Measurements from ENCODE around the gene DOCK4.
"Not testable (repeated sequence)": the region's sequence is repeated elsewhere in the genome, so short reads cannot be mapped to it uniquely, and the experiment has no call there.

The DOCK4 gene

GRCh38 chr7:112136271-112137008, 69.8 kb downstream of the DOCK4 start:
- DNase-seq (ENCODE audit: low read depth) = no peak

- DNase-seq (ENCODE audit: low read depth) = no peak
Observed at GRCh38 chr7:112135815-112136214, 70.4 kb downstream of the DOCK4 start.

- no peak for DNase-seq (ENCODE audit: low read depth)
Observed at GRCh38 chr7:112134039-112134438, 72.2 kb downstream of the DOCK4 start.

- no peak for DNase-seq (ENCODE audit: low read depth)
Observed at GRCh38 chr7:112133328-112133727, 72.9 kb downstream of the DOCK4 start.

- DNase-seq (ENCODE audit: low read depth) = no peak
Observed at GRCh38 chr7:112132051-112132694, 74.0 kb downstream of the DOCK4 start.

- DNase-seq (ENCODE audit: low read depth) = no peak
Observed at GRCh38 chr7:112130729-112131410, 75.3 kb downstream of the DOCK4 start.

- no peak for DNase-seq (ENCODE audit: low read depth)
Observed at GRCh38 chr7:112129655-112130323, 76.4 kb downstream of the DOCK4 start.

- DNase-seq (ENCODE audit: low read depth) = not testable (repeated sequence)
Observed at GRCh38 chr7:112128461-112129425, 77.5 kb downstream of the DOCK4 start.

- DNase-seq (ENCODE audit: low read depth) = not testable (repeated sequence)
Observed at GRCh38 chr7:112128041-112128440, 78.2 kb downstream of the DOCK4 start.

GRCh38 chr7:112125250-112125649, 80.9 kb downstream of the DOCK4 start:
- no peak for DNase-seq (ENCODE audit: low read depth)

GRCh38 chr7:112124061-112124766, 82.0 kb downstream of the DOCK4 start:
- no peak for DNase-seq (ENCODE audit: low read depth)

- no peak for DNase-seq (ENCODE audit: low read depth)
Observed at GRCh38 chr7:112122798-112123197, 83.4 kb downstream of the DOCK4 start.

GRCh38 chr7:112122144-112122543, 84.1 kb downstream of the DOCK4 start:
- no peak for DNase-seq (ENCODE audit: low read depth)

- DNase-seq (ENCODE audit: low read depth) = no peak
Observed at GRCh38 chr7:112121318-112121717, 84.9 kb downstream of the DOCK4 start.

- no peak for DNase-seq (ENCODE audit: low read depth)
Observed at GRCh38 chr7:112120696-112121217, 85.4 kb downstream of the DOCK4 start.

GRCh38 chr7:112118581-112119566, 87.3 kb downstream of the DOCK4 start:
- DNase-seq (ENCODE audit: low read depth) = no peak

- no peak for DNase-seq (ENCODE audit: low read depth)
Observed at GRCh38 chr7:112116894-112117293, 89.3 kb downstream of the DOCK4 start.

- no peak for DNase-seq (ENCODE audit: low read depth)
Observed at GRCh38 chr7:112116358-112116757, 89.8 kb downstream of the DOCK4 start.

GRCh38 chr7:112115880-112116279, 90.3 kb downstream of the DOCK4 start:
- no peak for DNase-seq (ENCODE audit: low read depth)
